Activated T-cell treated with anti-CD3 and anti-CD28 coated beads, Interleukin-2, amount 50 U/mL, for 72 hours (primary cell): ENCODE measurements around the gene ASCC1. TPM values are rescaled to one million over a fixed set of nuclear protein-coding genes. Genes with fewer than 3 reads are reported as not detected.

ENCODE experiments used
- ATAC-seq, 2 donors: fragments of 150-1000 bp; cut with Tn5 transposase; replicated peaks in 1 of 2; 2 replicates each; pipeline ENCODE4 v1.10.0; 2021; ENCODE audit warnings: moderate library complexity in 2 of 2, mild to moderate bottlenecking in 1 of 2
- DNase-seq, 2 donors: peaks; one replicate each; pipeline ENCODE4 v3.0.0; 2021 to 2022; ENCODE audit warnings: mixed read lengths in 1 of 2
- H3K27ac Mint-ChIP-seq: one replicate; pipeline ENCODE4 v1.8.0; 2022; ENCODE audit warnings: mild to moderate bottlenecking, moderate library complexity, mixed read lengths
- H3K27me3 Mint-ChIP-seq: one replicate; pipeline ENCODE4 v1.8.0; 2022; ENCODE audit warnings: low read depth, mixed read lengths
- H3K36me3 Mint-ChIP-seq, 2 donors: one replicate each; pipeline ENCODE4 v1.8.0; 2022; ENCODE audit warnings: mixed read lengths in 2 of 2, mild to moderate bottlenecking in 1 of 2; ENCODE audit not compliant: insufficient read depth in 2 of 2
- H3K4me1 Mint-ChIP-seq: one replicate; pipeline ENCODE4 v1.8.0; 2022; ENCODE audit warnings: low read depth, mixed read lengths
- H3K4me3 Mint-ChIP-seq, 2 donors: one replicate each; pipeline ENCODE4 v1.8.0; 2022; ENCODE audit warnings: mild to moderate bottlenecking in 2 of 2, mixed read lengths in 2 of 2, moderate library complexity in 2 of 2
- H3K9me3 Mint-ChIP-seq, 2 donors: one replicate each; pipeline ENCODE4 v1.8.0; 2022; ENCODE audit warnings: mixed read lengths in 2 of 2
- total RNA-seq, 2 donors: library from RNA; stranded (reverse); gene quantifications; one replicate each; pipeline ENCODE4 v1.2.3, GENCODE V29; 2022

The ASCC1 gene
- total RNA-seq, 2 donors from 2014 or later: 81.2 to 84.3 TPM

GRCh38 chr10:72200883-72201282 is 15.2 kb downstream of the ASCC1 start:
- H3K36me3 Mint-ChIP-seq: peaks cover 5 to 19% of the 10 kb centered on the region in 2 donors
- H3K27ac Mint-ChIP-seq: peak overlapping the region; percentile 34
- no peaks in the 10 kb centered on the region for H3K4me1 Mint-ChIP-seq
- ATAC-seq: no peak
- no peak for DNase-seq
- no peaks in the 10 kb centered on the region for H3K9me3 Mint-ChIP-seq
- no peaks in the 10 kb centered on the region for H3K27me3 Mint-ChIP-seq
- no peak overlapping the region for H3K4me3 Mint-ChIP-seq

GRCh38 chr10:72194949-72195348 is 21.1 kb downstream of the ASCC1 start:
- no peaks in the 10 kb centered on the region for H3K27me3 Mint-ChIP-seq
- H3K27ac Mint-ChIP-seq: no peak overlapping the region
- no peak overlapping the region for H3K4me3 Mint-ChIP-seq
- H3K9me3 Mint-ChIP-seq: no peaks in the 10 kb centered on the region
- no peak for DNase-seq
- no peak for ATAC-seq
- H3K4me1 Mint-ChIP-seq: no peaks in the 10 kb centered on the region
- H3K36me3 Mint-ChIP-seq: peaks cover 8 to 21% of the 10 kb centered on the region in 2 donors

GRCh38 chr10:72186982-72187330 is 29.1 kb downstream of the ASCC1 start:
- no peak for DNase-seq
- ATAC-seq: no peak
- H3K4me1 Mint-ChIP-seq: peaks cover 8% of the 10 kb centered on the region
- H3K27ac Mint-ChIP-seq: no peak overlapping the region
- no peaks in the 10 kb centered on the region for H3K27me3 Mint-ChIP-seq
- peaks cover 9 to 28% of the 10 kb centered on the region in 2 donors for H3K36me3 Mint-ChIP-seq
- H3K9me3 Mint-ChIP-seq: peaks cover 2 to 5% of the 10 kb centered on the region in 2 donors
- H3K4me3 Mint-ChIP-seq: no peak overlapping the region

- DNase-seq (no peak), ATAC-seq (no peak)
- Mint-ChIP-seq H3K36me3 (peaks cover 11 to 29% of the 10 kb centered on the region in 2 donors), H3K27me3 (no peaks in the 10 kb centered on the region), H3K27ac (no peak overlapping the region), H3K4me1 (peaks cover 8% of the 10 kb centered on the region), H3K4me3 (peak overlapping the region in 1 of 2 donors; percentile 19), H3K9me3 (peaks cover 2 to 5% of the 10 kb centered on the region in 2 donors)
These were observed 29.7 kb downstream of the ASCC1 start for GRCh38 chr10:72186258-72186981.

- DNase-seq: no peak
- Mint-ChIP-seq H3K36me3 (peaks cover 12 to 30% of the 10 kb centered on the region in 2 donors), H3K27ac (no peak overlapping the region), H3K9me3 (peaks cover 2 to 5% of the 10 kb centered on the region in 2 donors), H3K27me3 (no peaks in the 10 kb centered on the region), H3K4me1 (peaks cover 8% of the 10 kb centered on the region), H3K4me3 (no peak overlapping the region)
- ATAC-seq: no peak
These were observed 31.9 kb downstream of the ASCC1 start for GRCh38 chr10:72184156-72184555.

- DNase-seq (no peak), ATAC-seq (no peak)
- H3K36me3 Mint-ChIP-seq: peaks cover 7 to 11% of the 10 kb centered on the region in 2 donors
- H3K4me1 Mint-ChIP-seq: peaks cover 8% of the 10 kb centered on the region
- no peaks in the 10 kb centered on the region for H3K27me3 Mint-ChIP-seq
- no peak overlapping the region for H3K4me3 Mint-ChIP-seq
- H3K9me3 Mint-ChIP-seq: no peaks in the 10 kb centered on the region
- H3K27ac Mint-ChIP-seq: no peak overlapping the region
These were observed 38.6 kb downstream of the ASCC1 start for GRCh38 chr10:72177454-72177853.

GRCh38 chr10:72176701-72177100 is 39.4 kb downstream of the ASCC1 start:
- ATAC-seq: no peak
- Mint-ChIP-seq H3K27ac (no peak overlapping the region), H3K9me3 (no peaks in the 10 kb centered on the region), H3K4me1 (peaks cover 11% of the 10 kb centered on the region), H3K36me3 (peaks cover 4 to 6% of the 10 kb centered on the region in 2 donors), H3K27me3 (no peaks in the 10 kb centered on the region), H3K4me3 (no peak overlapping the region)
- no peak for DNase-seq

- ATAC-seq: no peak
- H3K27ac Mint-ChIP-seq: no peak overlapping the region
- H3K9me3 Mint-ChIP-seq: no peaks in the 10 kb centered on the region
- H3K27me3 Mint-ChIP-seq: no peaks in the 10 kb centered on the region
- peaks cover 5 to 12% of the 10 kb centered on the region in 2 donors for H3K36me3 Mint-ChIP-seq
- peaks cover 18% of the 10 kb centered on the region for H3K4me1 Mint-ChIP-seq
- H3K4me3 Mint-ChIP-seq: no peak overlapping the region
- DNase-seq: no peak
These were observed 40.9 kb downstream of the ASCC1 start for GRCh38 chr10:72175149-72175548.

GRCh38 chr10:72174297-72174662 is 41.8 kb downstream of the ASCC1 start:
- H3K27me3 Mint-ChIP-seq: no peaks in the 10 kb centered on the region
- H3K4me1 Mint-ChIP-seq: peaks cover 18% of the 10 kb centered on the region
- H3K36me3 Mint-ChIP-seq: peaks cover 3 to 11% of the 10 kb centered on the region in 2 donors
- no peak overlapping the region for H3K4me3 Mint-ChIP-seq
- H3K27ac Mint-ChIP-seq: no peak overlapping the region
- ATAC-seq: no peak
- no peak for DNase-seq
- no peaks in the 10 kb centered on the region for H3K9me3 Mint-ChIP-seq

GRCh38 chr10:72173619-72174296 is 42.3 kb downstream of the ASCC1 start:
- Mint-ChIP-seq H3K27me3 (no peaks in the 10 kb centered on the region), H3K36me3 (peaks cover 3 to 12% of the 10 kb centered on the region in 2 donors), H3K4me3 (no peak overlapping the region), H3K9me3 (no peaks in the 10 kb centered on the region), H3K4me1 (peaks cover 18% of the 10 kb centered on the region), H3K27ac (no peak overlapping the region)
- ATAC-seq (peak; percentile 52 to 71), DNase-seq (no peak)

GRCh38 chr10:72173262-72173618 is 42.8 kb downstream of the ASCC1 start:
- Mint-ChIP-seq H3K27me3 (no peaks in the 10 kb centered on the region), H3K27ac (no peak overlapping the region), H3K36me3 (peaks cover 3 to 12% of the 10 kb centered on the region in 2 donors), H3K4me3 (no peak overlapping the region), H3K9me3 (no peaks in the 10 kb centered on the region), H3K4me1 (peaks cover 18% of the 10 kb centered on the region)
- no peak for ATAC-seq
- DNase-seq: no peak

GRCh38 chr10:72171175-72171630 is 44.9 kb downstream of the ASCC1 start:
- peaks cover 18% of the 10 kb centered on the region for H3K4me1 Mint-ChIP-seq
- peak overlapping the region; percentile 2 for H3K27ac Mint-ChIP-seq
- H3K27me3 Mint-ChIP-seq: no peaks in the 10 kb centered on the region

GRCh38 chr10:72170733-72171132 is 45.3 kb downstream of the ASCC1 start:
- Mint-ChIP-seq H3K27me3 (no peaks in the 10 kb centered on the region), H3K4me1 (peaks cover 18% of the 10 kb centered on the region), H3K9me3 (no peaks in the 10 kb centered on the region), H3K36me3 (peaks cover 3 to 10% of the 10 kb centered on the region in 2 donors), H3K27ac (no peak overlapping the region), H3K4me3 (no peak overlapping the region)
- ATAC-seq (no peak), DNase-seq (no peak)

More at GRCh38 chr10:72171175-72171630, 44.9 kb downstream of the ASCC1 start:
- Mint-ChIP-seq H3K4me3 (no peak overlapping the region), H3K36me3 (peaks cover 2 to 10% of the 10 kb centered on the region in 2 donors), H3K9me3 (no peaks in the 10 kb centered on the region)
- DNase-seq (no peak), ATAC-seq (no peak)
